Stimulated activated CD4-positive, alpha-beta T cell treated with anti-CD3 and anti-CD28 coated beads, Interleukin-15, amount 100 ng/mL, for 1 hour (primary cell): Measurements from ENCODE around the gene RPS14.
"Not testable (repeated sequence)": the region's sequence is repeated elsewhere in the genome, so short reads cannot be mapped to it uniquely, and the experiment has no call there.

Source experiments
- DNase-seq, 2 donors: peaks; one replicate each; pipeline ENCODE4 v3.0.0-alpha.2; 2020; ENCODE audit warnings: low read depth in 1 of 2, low spot score in 1 of 2

The RPS14 gene

GRCh38 chr5:150413902-150414790 lies 35.4 kb downstream of the RPS14 start:
- DNase-seq, result not testable (repeated sequence)

- no peak for DNase-seq
Measured at GRCh38 chr5:150413176-150413901, 36.2 kb downstream of the RPS14 start.

- peak; percentile 78 to 82 for DNase-seq
Measured at GRCh38 chr5:150412319-150413175, 37.0 kb downstream of the RPS14 start, which contains the start of gene CD74. TSS of gene CD74 (minus strand) at chr5:150412910. CDS start at chr5:150412749, 161 bp downstream.

- peak; percentile 32 to 40 for DNase-seq
Measured at GRCh38 chr5:150411245-150411979, 38.1 kb downstream of the RPS14 start.

- no peak for DNase-seq
Measured at GRCh38 chr5:150410524-150411244, 38.9 kb downstream of the RPS14 start.

- DNase-seq, result no peak
Measured at GRCh38 chr5:150409638-150410523, 39.7 kb downstream of the RPS14 start.

- no peak for DNase-seq
Measured at GRCh38 chr5:150408231-150408943, 41.2 kb downstream of the RPS14 start.

GRCh38 chr5:150407096-150407720 lies 42.3 kb downstream of the RPS14 start:
- DNase-seq, result no peak

GRCh38 chr5:150406723-150407095 lies 42.8 kb downstream of the RPS14 start:
- no peak for DNase-seq

- DNase-seq, result no peak
Measured at GRCh38 chr5:150406103-150406722, 43.3 kb downstream of the RPS14 start.

GRCh38 chr5:150404941-150405816 lies 44.4 kb downstream of the RPS14 start:
- no peak for DNase-seq

- DNase-seq, result no peak
Measured at GRCh38 chr5:150404535-150404934, 45.0 kb downstream of the RPS14 start.

GRCh38 chr5:150404121-150404520 lies 45.4 kb downstream of the RPS14 start:
- no peak for DNase-seq

GRCh38 chr5:150402901-150403342 lies 46.6 kb downstream of the RPS14 start:
- no peak for DNase-seq

- DNase-seq, result no peak
Measured at GRCh38 chr5:150402229-150402773, 47.2 kb downstream of the RPS14 start.
